Keratinocyte (primary cell): ENCODE measurements around the gene VPS13C.

Source experiments
- EZH2 ChIP-seq: IDR thresholded peaks from one replicate; pipeline ENCODE4 v1.6.1; 2012; ENCODE audit warnings: inconsistent platforms, mild to moderate bottlenecking, low read length, moderate library complexity
- TF ChIP-seq, protein P1 (sequence below), 3 experiments: IDR thresholded peaks in 1 of 3; conservative IDR thresholded peaks in 1 of 3; optimal IDR thresholded peaks in 1 of 3; 2 replicates in 2 of 3; 3 replicates in 1 of 3; pipeline versions ENCODE3 to v1.5.1; 2011; ENCODE audit warnings: low read length in 3 of 3, mild to moderate bottlenecking in 3 of 3, moderate library complexity in 2 of 3, control low read depth in 1 of 3, inconsistent platforms in 1 of 3; ENCODE audit not compliant: insufficient read depth in 2 of 3; ENCODE audit errors: extremely low read depth in 1 of 3

- no peak for TF ChIP-seq EZH2
- TF ChIP-seq, protein P1, sequence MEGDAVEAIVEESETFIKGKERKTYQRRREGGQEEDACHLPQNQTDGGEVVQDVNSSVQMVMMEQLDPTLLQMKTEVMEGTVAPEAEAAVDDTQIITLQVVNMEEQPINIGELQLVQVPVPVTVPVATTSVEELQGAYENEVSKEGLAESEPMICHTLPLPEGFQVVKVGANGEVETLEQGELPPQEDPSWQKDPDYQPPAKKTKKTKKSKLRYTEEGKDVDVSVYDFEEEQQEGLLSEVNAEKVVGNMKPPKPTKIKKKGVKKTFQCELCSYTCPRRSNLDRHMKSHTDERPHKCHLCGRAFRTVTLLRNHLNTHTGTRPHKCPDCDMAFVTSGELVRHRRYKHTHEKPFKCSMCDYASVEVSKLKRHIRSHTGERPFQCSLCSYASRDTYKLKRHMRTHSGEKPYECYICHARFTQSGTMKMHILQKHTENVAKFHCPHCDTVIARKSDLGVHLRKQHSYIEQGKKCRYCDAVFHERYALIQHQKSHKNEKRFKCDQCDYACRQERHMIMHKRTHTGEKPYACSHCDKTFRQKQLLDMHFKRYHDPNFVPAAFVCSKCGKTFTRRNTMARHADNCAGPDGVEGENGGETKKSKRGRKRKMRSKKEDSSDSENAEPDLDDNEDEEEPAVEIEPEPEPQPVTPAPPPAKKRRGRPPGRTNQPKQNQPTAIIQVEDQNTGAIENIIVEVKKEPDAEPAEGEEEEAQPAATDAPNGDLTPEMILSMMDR (optimal IDR thresholded peaks at IDR 0.05 in 1 of 3, IDR thresholded peaks at IDR 0.05 in 1 of 3, conservative IDR thresholded peaks at IDR 0.05 in 1 of 3; ENCODE audit: extremely low read depth in 1 of 3, insufficient read depth in 2 of 3, low read length in 3 of 3) = no peak
Measured at GRCh38 chr15:62068810-62069167, 8.5 kb upstream of the VPS13C start.
